ENCODE data around the gene SEMA4C. TPM values are rescaled to one million over a fixed set of nuclear protein-coding genes. Genes with fewer than 3 reads are reported as not detected.

The SEMA4C gene
- total and polyA plus RNA-seq, 2 of the 4 experiments (the other 2 are of a cell fraction), result 15.8 to 24.3 TPM

DNA sequence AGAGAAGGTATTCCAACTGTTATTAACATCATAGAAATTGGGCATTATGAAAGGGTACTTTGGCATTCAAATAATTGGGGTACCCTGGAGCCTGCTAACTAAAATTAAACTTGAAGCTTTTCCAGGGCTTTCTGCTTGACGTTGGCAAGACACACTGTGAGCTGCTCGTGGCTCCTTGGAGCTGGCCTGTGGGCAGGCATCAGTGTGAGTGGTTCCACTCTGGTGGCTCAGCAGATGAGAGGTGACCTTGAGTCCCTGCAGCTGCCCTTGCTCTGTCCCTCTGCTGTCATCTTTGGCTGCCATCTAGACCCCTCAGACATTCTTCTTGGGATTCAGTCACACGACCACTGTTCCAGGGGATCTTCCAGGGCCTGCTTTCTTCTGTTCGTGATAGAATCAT lies 47.1 kb downstream of the SEMA4C start:
- Histone ChIP-seq H2AK9ac (replicated peaks; ENCODE audit: low read depth, low read length, poor library complexity) (no peak overlapping the region), H3K56ac (ENCODE audit: extremely low read depth, insufficient read depth, low read length) (no peak overlapping the region), H3K18ac (ENCODE audit: low read depth, low read length) (no peak overlapping the region), H3K27ac (ENCODE audit: insufficient read depth, low read length) (no peak overlapping the region), H3K36me3 (ENCODE audit: control insufficient read depth, insufficient read depth, low read length) (peaks cover 13% of the 10 kb centered on the region), H2BK5ac (ENCODE audit: low read depth, low read length, poor library complexity, severe bottlenecking) (no peak overlapping the region), H3K9ac (ENCODE audit: low read depth, low read length) (no peak overlapping the region), H3K9me1 (ENCODE audit: insufficient read depth, low read length) (peaks cover 15% of the 10 kb centered on the region; the same call in 1 of the 2 replicates), H2BK20ac (ENCODE audit: low read depth, low read length) (no peak overlapping the region), H2BK15ac (ENCODE audit: low read depth, low read length) (no peak overlapping the region), H3K14ac (replicated peaks; ENCODE audit: low read depth, low read length) (no peak overlapping the region), H2AK5ac (ENCODE audit: low read depth, low read length) (no peak overlapping the region), H2BK120ac (ENCODE audit: low read depth, low read length) (no peak overlapping the region; the same call in 1 of the 2 replicates), H3K4me2 (ENCODE audit: low read depth, low read length) (no peak overlapping the region), H4K5ac (ENCODE audit: low read depth, low read length) (no peak overlapping the region), H3K79me1 (ENCODE audit: low read depth in 1 of 2, low read length in 2 of 2) (peaks cover 20 to 57% of the 10 kb centered on the region in 2 experiments), H3K9me3 (ENCODE audit: control insufficient read depth, insufficient read depth, low read length) (no peaks in the 10 kb centered on the region), H3K23ac (ENCODE audit: low read depth, low read length) (no peak overlapping the region), H3K4me3 (ENCODE audit: insufficient read depth, low read depth, low read length) (no peak overlapping the region), H2AFZ (replicated peaks; ENCODE audit: low read length, poor library complexity) (no peak overlapping the region), H4K20me1 (ENCODE audit: insufficient read depth, low read length) (peaks cover 51% of the 10 kb centered on the region), H4K91ac (ENCODE audit: insufficient read depth, low read depth, low read length) (no peak overlapping the region), H3K4me1 (ENCODE audit: control insufficient read depth, insufficient read depth, low read length) (peaks cover 8% of the 10 kb centered on the region; the same call in 1 of the 2 replicates), H3K27me3 (ENCODE audit: control insufficient read depth, insufficient read depth, low read length) (no peaks in the 10 kb centered on the region), H3K4ac (ENCODE audit: low read depth, low read length) (no peak overlapping the region), H4K8ac (ENCODE audit: low read depth in 2 of 2, low read length in 2 of 2) (no peak overlapping the region)
- BruUV-seq (replicated peaks), result no TSS peak
- intact Hi-C loops (cut with micrococcal nuclease) (no loop called here), dilution Hi-C loops (cut with HindIII; ENCODE audit: low sequenced_read_pairs, unreplicated experiment) (no loop called here), in situ Hi-C loops (cut with MboI; ENCODE audit: low sequenced_read_pairs) (no loop called here)
- 77% methylated on average over 2 of the region's 4 CpGs; no CpG with 5 or more reads in 1 of the 2 experiments for WGBS, 2 experiments (ENCODE audit: extremely low coverage in 2 of 2, insufficient read length in 1 of 2)
- no peak for DNase-seq
- CTCF ChIA-PET, result no interaction called here
- POLR2A ChIA-PET (ENCODE audit: unreplicated experiment), result no interaction called here
- ATAC-seq (ENCODE audit: low read depth), result no peak
- TF ChIP-seq MAFK (IDR thresholded peaks at IDR 0.05; ENCODE audit: low read depth, low read length) (no peak), MXI1 (IDR thresholded peaks at IDR 0.05; ENCODE audit: borderline replicate concordance, low read depth, low read length) (no peak), POLR2A (IDR thresholded peaks at IDR 0.05; ENCODE audit: low read depth, low read length) (no peak), RFX5 (IDR thresholded peaks at IDR 0.05; ENCODE audit: low read depth, low read length) (no peak), CEBPB (IDR thresholded peaks at IDR 0.05; ENCODE audit: low read depth, low read length) (no peak), MAZ (IDR thresholded peaks at IDR 0.05; ENCODE audit: borderline replicate concordance, low read depth, low read length) (no peak), SMC3 (IDR thresholded peaks at IDR 0.05; ENCODE audit: low read depth, low read length) (no peak), RCOR1 (IDR thresholded peaks at IDR 0.05; ENCODE audit: insufficient replicate concordance, low read length) (no peak), RAD21 (IDR thresholded peaks at IDR 0.05; ENCODE audit: low read length) (no peak), NFE2L2 (IDR thresholded peaks at IDR 0.05; ENCODE audit: low read depth, low read length) (no peak), FOS (IDR thresholded peaks at IDR 0.05; ENCODE audit: low read depth, low read length) (no peak), BHLHE40 (IDR thresholded peaks at IDR 0.05; ENCODE audit: low read depth, low read length) (no peak)
- TF ChIP-seq, protein P1, sequence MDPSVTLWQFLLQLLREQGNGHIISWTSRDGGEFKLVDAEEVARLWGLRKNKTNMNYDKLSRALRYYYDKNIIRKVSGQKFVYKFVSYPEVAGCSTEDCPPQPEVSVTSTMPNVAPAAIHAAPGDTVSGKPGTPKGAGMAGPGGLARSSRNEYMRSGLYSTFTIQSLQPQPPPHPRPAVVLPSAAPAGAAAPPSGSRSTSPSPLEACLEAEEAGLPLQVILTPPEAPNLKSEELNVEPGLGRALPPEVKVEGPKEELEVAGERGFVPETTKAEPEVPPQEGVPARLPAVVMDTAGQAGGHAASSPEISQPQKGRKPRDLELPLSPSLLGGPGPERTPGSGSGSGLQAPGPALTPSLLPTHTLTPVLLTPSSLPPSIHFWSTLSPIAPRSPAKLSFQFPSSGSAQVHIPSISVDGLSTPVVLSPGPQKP (IDR thresholded peaks at IDR 0.05; ENCODE audit: borderline replicate concordance, low read depth, low read length), result no peak
- TF ChIP-seq, protein P2, sequence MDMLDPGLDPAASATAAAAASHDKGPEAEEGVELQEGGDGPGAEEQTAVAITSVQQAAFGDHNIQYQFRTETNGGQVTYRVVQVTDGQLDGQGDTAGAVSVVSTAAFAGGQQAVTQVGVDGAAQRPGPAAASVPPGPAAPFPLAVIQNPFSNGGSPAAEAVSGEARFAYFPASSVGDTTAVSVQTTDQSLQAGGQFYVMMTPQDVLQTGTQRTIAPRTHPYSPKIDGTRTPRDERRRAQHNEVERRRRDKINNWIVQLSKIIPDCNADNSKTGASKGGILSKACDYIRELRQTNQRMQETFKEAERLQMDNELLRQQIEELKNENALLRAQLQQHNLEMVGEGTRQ (IDR thresholded peaks at IDR 0.05; ENCODE audit: low read depth, low read length), result no peak
- TF ChIP-seq, protein P3, sequence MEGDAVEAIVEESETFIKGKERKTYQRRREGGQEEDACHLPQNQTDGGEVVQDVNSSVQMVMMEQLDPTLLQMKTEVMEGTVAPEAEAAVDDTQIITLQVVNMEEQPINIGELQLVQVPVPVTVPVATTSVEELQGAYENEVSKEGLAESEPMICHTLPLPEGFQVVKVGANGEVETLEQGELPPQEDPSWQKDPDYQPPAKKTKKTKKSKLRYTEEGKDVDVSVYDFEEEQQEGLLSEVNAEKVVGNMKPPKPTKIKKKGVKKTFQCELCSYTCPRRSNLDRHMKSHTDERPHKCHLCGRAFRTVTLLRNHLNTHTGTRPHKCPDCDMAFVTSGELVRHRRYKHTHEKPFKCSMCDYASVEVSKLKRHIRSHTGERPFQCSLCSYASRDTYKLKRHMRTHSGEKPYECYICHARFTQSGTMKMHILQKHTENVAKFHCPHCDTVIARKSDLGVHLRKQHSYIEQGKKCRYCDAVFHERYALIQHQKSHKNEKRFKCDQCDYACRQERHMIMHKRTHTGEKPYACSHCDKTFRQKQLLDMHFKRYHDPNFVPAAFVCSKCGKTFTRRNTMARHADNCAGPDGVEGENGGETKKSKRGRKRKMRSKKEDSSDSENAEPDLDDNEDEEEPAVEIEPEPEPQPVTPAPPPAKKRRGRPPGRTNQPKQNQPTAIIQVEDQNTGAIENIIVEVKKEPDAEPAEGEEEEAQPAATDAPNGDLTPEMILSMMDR (conservative IDR thresholded peaks at IDR 0.05; ENCODE audit: low read depth, low read length), result no peak
